Lung microvascular endothelial cell (primary cell): ENCODE data around the gene APLF. TPM values are rescaled to one million over a fixed set of nuclear protein-coding genes. Genes with fewer than 3 reads are reported as not detected.

Experiments used
- DNase-seq, 2 donors: peaks; one replicate each; pipeline versions ENCODE4 v3.0.0 to v3.0.0-alpha.2; 2010; ENCODE audit warnings: low read depth in 2 of 2
- total RNA-seq: library from RNA; depleted of rRNA; stranded (reverse); fragments of >200 nt; gene quantifications from 2 replicates; pipeline ENCODE4 v1.2.1, GENCODE V29; 2014

The APLF gene
- 3.3 and 13.3 TPM in 2 replicates for total RNA-seq

DNA sequence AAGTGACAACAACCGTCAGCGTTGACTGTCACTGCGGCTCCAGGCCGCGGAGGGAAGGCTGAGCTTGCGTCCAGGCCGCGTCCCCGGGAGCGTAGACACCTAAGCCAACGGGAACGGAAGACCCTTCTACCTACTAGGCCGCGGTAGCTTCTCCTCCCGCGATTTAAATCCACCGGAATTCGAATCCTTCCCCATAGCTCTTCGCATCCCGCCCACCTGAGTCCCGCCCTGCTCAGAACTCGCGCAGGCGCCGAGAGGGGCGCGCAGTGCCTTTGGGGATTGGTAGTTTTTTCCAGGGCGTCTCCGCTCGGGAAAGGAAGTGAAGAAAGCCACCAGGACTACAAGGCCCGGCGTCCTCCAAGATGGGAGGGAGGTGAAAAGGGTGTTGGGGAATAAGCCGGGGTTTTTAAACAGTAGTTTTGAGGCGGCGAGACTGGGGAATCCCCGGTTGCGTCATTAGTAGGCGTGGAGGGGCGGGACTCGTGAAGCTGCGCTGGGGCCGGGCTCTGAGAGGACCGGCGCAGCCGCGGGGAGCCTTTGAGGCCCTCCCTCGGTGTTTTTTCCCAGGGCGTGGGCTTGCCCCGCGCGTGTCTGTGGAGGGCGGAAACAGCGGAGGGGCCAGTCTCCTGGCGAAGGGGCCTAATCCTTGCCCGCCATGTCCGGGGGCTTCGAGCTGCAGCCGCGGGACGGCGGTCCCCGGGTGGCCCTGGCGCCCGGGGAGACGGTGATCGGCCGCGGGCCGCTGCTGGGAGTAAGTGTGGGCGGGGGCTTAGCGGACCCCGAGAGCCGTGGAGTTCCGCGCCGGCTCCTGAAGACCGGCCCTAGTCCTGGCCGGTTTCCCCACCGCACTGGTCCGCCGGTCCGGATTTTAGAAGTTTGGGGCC, at the start of gene APLF, which contains the start of gene FBXO48:
Gene APLF (plus strand): TSS at position 509 of the 884 bp plus-strand sequence. CDS start 147 bp downstream, at position 656.
Gene FBXO48 (minus strand): TSS at position 218 of the 884 bp plus-strand sequence. CDS start 2,149 bp downstream, outside the sequence.
- peak; percentile 99 for DNase-seq

- no peak for DNase-seq
Measured at GRCh38 chr2:68417926-68418325, 49.5 kb upstream of the APLF start.

DNA sequence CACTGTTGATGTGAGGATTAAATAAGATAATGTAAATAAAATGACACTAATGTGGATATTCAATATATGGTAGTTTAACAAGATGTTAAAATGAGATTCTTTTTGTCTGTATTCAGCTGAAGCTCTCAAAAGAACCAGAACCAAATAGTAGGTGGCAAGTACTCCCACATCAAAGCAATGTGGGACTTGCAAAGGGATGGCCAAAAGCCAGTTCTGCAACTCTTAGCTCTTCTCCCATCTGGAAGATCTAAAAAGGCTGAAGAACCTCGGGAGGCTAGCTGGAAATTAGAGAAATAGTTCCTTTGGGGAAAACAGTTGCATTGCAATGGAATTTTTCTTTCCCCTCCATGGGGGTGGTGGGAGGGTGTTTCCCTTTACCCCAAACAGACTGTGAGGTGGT, 49.0 kb upstream of the APLF start:
- no peak for DNase-seq

DNA sequence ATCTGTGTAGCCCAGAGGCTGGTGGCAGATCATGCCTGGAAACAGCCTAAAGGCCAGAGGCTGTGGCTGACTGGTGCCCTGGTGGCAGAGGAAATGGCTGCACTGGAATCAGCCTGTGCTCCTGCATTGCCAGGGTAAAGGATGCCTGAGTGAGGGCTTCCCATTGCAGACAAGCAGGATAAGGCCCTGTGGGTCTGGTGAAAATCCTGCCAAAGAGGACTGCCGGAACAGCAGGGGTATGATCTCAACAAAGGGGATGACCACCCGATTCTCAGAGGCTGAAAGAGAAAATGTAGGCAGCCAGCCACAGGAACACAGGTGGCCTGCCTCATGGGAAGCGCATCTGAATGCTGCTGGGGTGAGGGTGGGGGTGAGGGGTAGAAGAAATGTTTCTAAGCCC, 48.5 kb upstream of the APLF start:
- no peak for DNase-seq

- DNase-seq: no peak
Measured at GRCh38 chr2:68420254-68420910, 47.0 kb upstream of the APLF start.

DNA sequence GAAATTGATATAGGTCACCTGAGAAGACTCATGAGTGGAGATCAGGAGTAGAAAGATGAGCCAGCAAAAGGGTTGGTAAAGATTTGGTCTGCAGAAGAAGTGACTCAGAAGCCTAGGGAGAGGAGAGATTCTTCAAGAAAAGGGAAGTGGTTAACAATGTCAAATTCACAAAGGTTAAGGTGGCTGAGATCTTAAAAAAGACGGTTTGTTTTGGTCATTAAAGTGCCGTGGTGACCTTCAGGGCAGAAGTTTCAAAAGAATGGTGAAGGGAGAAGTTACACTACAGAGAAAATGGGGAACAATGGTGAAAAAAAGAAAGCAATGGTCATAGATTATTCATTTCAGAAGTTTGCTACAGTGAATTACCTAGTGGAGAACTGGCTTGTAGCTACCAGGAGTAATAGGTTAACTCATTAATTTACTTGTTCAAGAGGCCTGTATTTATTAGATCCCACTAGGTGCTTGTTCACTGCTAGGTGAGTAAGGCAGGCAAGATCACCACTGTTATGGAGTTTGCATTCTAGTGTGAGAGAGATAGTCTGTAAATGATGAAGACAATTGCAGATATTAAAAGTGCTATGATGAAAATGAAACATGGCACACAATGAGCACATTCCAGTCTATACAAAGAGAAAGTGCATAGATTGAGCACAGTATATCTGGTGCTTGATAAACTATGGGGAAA, 43.3 kb upstream of the APLF start:
- no peak for DNase-seq

DNA sequence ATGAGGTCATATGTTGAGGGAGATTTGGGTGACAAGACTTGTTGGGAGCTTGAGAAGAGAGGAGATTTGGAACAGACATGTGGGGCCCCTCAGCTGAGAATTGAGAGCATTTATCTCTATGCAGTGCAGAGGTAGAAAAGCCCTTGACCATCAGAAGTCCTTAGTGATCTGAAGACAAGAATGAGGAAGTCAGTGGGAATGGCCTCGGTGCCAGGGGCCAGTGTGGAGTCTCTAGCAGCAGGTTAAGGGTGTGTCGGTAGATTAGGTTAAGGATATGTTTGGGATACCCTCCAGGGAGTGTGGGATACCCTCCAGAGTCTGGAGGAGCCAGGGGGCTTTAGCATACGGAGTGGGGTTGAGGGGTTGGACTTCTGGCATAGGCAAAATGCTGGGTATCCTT, 41.9 kb upstream of the APLF start:
- DNase-seq: no peak

DNA sequence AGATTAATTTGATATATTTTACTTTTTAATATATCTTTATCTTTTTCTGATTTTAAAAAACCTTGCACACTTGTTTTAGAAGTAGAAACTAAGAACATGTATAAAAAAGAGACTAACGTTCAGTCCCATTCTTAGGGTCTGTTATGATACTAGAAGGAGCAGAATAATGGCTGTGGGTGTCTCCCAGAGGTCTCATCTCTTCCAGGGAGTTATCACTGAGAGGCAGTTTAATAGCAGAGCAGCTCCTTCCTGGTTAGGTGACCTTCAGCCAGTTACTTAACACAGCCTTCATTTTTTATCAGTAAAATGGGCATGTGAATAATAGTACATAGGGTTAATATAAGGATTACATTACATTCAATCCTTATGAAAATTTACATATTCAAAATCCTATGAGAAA, 40.9 kb upstream of the APLF start:
- no peak for DNase-seq

DNA sequence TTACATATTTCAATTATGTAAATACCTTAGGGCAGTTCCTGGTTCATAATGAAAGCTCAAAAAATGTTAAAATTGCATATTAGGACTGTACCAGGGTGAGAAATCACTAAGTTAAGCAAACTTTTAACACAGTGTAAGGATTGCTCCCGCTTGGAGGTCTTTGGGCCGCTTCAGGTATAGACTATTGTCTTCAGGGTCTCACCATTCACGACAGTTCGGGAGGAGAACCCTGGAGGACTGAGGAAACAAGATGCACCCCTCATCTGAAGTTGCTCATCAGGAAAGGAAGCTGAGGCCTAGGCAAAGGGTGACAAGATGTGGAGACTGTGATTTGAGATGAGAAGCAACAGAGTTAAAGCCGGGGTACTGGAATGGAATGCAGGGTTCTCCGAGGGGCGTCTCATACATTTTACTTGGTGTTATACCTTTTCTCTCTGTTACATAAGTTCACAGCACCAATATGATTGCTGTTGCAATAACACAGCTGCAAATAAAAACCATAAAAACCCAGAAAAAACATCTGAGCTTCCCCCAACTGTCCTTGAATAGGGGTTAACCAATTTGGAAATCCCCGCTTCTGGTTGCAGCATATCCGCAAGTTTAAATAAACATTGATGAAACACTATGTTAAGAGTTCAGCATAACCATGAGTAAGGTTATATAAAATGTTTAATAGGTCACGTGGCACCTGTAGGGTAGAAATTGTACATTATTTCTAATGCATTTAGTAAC, 40.4 kb upstream of the APLF start:
- DNase-seq: peak; percentile 61 to 65

- no peak for DNase-seq
Measured at GRCh38 chr2:68428126-68428525, 39.3 kb upstream of the APLF start.

DNA sequence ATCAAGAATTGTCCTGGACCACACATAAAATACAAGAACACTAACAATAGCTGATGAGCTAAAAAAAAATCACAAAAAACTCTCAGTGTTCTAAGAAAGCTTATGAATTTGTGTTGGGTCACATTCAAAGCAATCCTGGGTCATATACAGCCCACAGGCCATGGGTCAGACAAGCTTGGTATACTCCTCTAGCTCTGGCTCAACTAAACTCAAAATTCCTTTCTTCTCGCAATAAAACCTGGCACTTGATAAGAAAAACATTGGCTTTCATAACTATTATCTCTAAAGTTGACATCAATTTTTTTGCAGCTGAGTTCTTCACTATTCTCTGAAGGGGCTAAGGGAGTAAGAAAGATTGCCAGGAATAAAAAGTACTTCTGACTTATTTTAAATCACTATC, 38.6 kb upstream of the APLF start:
- DNase-seq: no peak

DNA sequence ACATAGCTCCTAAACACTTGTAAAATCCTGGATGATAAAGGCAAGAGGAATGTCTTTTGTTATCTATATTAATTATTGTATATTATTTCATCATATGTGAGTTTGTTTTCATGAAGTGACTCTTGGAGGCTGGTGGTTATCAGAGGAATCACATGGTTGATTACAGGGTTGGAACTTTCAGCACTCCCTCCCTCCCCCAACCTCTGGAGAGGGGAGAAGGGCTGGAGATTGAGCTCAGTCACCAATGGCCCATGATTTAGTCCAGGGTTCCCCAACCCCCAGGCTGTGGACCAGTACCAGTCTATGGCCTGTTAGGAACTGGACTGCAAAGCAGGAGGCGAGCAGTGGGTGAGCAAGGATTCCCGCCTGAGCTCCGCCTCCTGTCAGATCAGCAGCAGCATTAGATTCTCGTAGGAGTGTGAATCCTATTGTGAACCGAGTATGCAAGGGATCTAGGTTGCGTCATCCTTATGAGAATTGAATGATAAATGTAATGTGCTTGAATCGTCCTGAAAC, 38.0 kb upstream of the APLF start:
- no peak for DNase-seq

DNA sequence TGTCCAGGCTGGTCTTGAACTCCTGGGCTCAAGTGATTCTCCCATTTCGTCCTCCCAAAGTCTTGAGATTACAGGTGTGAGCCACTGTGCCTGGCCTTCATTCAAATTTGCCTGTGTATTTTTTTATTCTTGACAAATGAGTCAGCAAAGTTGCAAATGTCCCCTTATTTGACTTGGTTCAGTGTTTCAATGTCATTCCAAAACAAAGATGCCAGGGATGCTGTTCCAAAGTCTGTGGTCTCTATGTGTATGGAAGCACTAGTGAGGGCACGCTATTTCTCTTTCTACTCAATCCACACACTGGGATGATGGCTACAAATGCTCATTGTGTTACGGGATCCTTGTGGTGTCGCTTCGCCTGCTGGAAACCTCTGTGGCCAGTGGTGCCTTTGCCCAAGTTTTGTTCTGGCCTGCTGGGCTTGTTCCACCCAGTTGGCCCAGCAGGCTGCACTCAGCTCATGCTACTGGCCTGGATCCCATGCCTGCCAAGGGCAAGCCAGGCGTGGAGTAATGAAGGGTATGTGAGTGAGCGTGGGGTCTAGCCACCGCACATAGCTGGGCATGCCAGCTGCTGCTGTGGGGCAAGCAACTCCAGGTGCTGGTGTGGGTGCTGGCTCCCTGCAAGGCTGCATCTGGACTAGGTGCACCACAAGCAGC, 35.9 kb upstream of the APLF start:
- DNase-seq: no peak

DNA sequence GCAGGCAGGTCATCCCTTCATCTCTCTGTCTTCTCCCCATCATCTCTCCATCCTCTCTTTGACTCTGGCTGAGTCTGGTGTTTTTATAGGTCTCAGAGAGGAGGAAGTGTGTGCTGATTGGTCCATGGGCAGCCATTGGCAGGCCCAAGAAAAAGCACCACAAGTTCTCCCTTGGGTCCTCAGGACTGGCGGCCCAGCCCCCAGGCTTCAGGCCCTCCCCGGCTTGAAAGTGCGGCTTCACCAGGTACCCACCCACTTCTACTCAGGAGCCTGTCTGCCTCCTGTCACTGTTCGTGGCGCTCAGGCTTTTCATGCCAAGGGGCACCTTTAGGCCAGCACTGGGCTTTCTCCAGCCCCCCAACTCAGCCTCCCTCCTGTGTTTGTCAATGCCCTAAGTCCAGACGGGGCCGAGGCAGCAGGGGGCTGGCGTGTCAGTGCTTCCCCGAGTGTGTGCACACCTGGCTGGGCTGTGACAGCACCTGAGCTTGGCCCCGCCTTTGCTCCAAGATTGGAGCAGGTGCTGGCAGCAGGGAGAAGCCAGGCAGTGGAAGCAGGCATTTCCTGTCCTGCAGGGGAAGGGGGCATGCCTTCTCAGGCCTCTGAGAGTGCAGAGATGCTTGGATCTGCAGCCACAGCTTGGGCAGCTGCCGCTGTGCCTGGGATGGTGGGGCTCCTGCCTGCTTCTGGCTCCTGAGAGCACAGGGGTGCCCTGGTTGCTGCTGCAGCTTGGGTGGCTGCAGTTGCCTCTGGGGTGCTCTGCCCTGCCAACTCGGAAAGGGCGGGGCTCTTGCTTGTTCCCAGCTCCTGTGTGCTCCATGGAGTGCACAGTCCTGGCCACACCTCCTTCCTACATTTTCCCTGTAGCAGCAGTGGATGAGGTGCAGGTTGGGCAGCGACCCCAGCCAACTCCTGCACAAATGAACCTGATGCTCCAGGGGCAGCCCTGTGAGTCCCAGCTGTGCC, 34.4 kb upstream of the APLF start:
- DNase-seq: no peak

GRCh38 chr2:68434981-68435380, 32.4 kb upstream of the APLF start:
- DNase-seq: no peak

- peak in 1 of 2 donors; percentile 15 for DNase-seq
Measured at GRCh38 chr2:68435615-68436014, 31.8 kb upstream of the APLF start.

GRCh38 chr2:68436270-68436669, 31.1 kb upstream of the APLF start:
- DNase-seq: peak in 1 of 2 donors; percentile 39

GRCh38 chr2:68438455-68439303, 28.7 kb upstream of the APLF start:
- peak in 1 of 2 donors; percentile 13 for DNase-seq
